WERI-Rb-1 (cell line): ENCODE results near the gene TMEM240.

Experiments
- DNase-seq: peaks from one replicate; pipeline ENCODE4 v3.0.0-alpha.2; 2020
- H3K27ac ChIP-seq: fragments of 250-450 bp; sonication (Bioruptor Pico); 2 replicates; pipeline ENCODE4 v1.5.1; 2020; ENCODE audit warnings: mild to moderate bottlenecking, moderate library complexity
- H3K27me3 ChIP-seq: fragments of 250-450 bp; sonication (Bioruptor Pico); 2 replicates; pipeline ENCODE4 v1.5.1; 2021; ENCODE audit warnings: mild to moderate bottlenecking, low read depth, moderate library complexity; ENCODE audit not compliant: insufficient read depth, severe bottlenecking
- H3K36me3 ChIP-seq: fragments of 250-450 bp; sonication (Bioruptor Pico); 2 replicates; pipeline ENCODE4 v1.5.1; 2020; ENCODE audit warnings: mild to moderate bottlenecking, moderate library complexity
- H3K4me3 ChIP-seq: 2 replicates; pipeline ENCODE4 v1.5.1; 2011; ENCODE audit warnings: low read depth, mild to moderate bottlenecking, control low read depth, low read length
- H3K9me3 ChIP-seq: fragments of 250-450 bp; sonication (Bioruptor Pico); 2 replicates; pipeline ENCODE4 v1.5.1; 2021; ENCODE audit warnings: mild to moderate bottlenecking, moderate library complexity; ENCODE audit not compliant: severe bottlenecking
- TF ChIP-seq, protein P1 (sequence below): IDR thresholded peaks from 2 replicates; pipeline ENCODE4 v1.5.1; 2011; ENCODE audit warnings: low read depth, mild to moderate bottlenecking, control low read depth, inconsistent platforms, low read length

TMEM240 gene

GRCh38 chr1:1554550-1554925 is 14.1 kb upstream of the TMEM240 start:
- Histone ChIP-seq H3K36me3 (peaks cover 17% of the 10 kb centered on the region), H3K9me3 (no peaks in the 10 kb centered on the region), H3K4me3 (no peak overlapping the region), H3K27ac (no peak overlapping the region), H3K27me3 (no peaks in the 10 kb centered on the region)
- TF ChIP-seq, protein P1, sequence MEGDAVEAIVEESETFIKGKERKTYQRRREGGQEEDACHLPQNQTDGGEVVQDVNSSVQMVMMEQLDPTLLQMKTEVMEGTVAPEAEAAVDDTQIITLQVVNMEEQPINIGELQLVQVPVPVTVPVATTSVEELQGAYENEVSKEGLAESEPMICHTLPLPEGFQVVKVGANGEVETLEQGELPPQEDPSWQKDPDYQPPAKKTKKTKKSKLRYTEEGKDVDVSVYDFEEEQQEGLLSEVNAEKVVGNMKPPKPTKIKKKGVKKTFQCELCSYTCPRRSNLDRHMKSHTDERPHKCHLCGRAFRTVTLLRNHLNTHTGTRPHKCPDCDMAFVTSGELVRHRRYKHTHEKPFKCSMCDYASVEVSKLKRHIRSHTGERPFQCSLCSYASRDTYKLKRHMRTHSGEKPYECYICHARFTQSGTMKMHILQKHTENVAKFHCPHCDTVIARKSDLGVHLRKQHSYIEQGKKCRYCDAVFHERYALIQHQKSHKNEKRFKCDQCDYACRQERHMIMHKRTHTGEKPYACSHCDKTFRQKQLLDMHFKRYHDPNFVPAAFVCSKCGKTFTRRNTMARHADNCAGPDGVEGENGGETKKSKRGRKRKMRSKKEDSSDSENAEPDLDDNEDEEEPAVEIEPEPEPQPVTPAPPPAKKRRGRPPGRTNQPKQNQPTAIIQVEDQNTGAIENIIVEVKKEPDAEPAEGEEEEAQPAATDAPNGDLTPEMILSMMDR: no peak
- no peak for DNase-seq

DNA sequence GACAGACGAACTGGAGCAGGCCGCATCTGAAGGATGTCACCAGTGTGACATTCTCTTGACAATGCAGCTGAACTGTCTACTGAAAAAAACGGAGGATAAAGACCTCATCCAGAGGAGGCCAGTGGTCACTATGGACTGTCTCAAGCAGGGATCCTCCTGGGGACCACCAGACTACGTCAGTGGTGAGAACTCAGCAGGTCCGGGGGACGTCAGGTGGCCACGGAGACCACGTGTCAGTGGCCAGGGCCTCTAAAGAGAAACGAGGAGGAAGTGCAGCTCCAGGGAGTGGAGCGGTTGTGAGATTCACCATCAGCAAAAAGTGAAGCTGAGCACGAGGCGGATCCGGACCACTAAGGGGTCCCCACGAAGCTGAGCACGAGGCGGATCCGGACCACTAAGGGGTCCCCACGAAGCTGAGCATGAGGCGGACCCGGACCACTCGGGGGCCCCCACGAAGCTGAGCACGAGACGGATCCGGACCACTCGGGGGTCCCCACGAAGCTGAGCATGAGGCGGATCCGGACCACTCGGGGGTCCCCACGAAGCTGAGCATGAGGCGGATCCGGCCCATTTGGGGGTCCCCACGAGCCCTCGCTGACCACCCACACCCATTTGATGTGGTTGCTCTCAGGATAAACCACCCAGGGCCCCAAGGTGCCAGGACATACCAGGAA is 13.5 kb upstream of the TMEM240 start:
- no peak for DNase-seq
- TF ChIP-seq, protein P1: no peak
- Histone ChIP-seq H3K27ac (no peak overlapping the region), H3K9me3 (no peaks in the 10 kb centered on the region), H3K4me3 (no peak overlapping the region), H3K36me3 (peaks cover 17% of the 10 kb centered on the region), H3K27me3 (no peaks in the 10 kb centered on the region)

GRCh38 chr1:1552263-1552639 is 11.8 kb upstream of the TMEM240 start:
- Histone ChIP-seq H3K27me3 (no peaks in the 10 kb centered on the region), H3K9me3 (no peaks in the 10 kb centered on the region), H3K36me3 (peaks cover 14% of the 10 kb centered on the region; the same call in 1 of the 2 replicates), H3K4me3 (no peak overlapping the region), H3K27ac (no peak overlapping the region)
- TF ChIP-seq, protein P1: no peak
- no peak for DNase-seq

GRCh38 chr1:1551524-1552262 is 11.3 kb upstream of the TMEM240 start:
- no peak for DNase-seq
- TF ChIP-seq, protein P1: no peak
- no peaks in the 10 kb centered on the region for H3K27me3 ChIP-seq
- H3K27ac ChIP-seq: no peak overlapping the region
- H3K4me3 ChIP-seq: no peak overlapping the region
- H3K36me3 ChIP-seq: peaks cover 11% of the 10 kb centered on the region; the same call in 1 of the 2 replicates
- no peaks in the 10 kb centered on the region for H3K9me3 ChIP-seq

DNA sequence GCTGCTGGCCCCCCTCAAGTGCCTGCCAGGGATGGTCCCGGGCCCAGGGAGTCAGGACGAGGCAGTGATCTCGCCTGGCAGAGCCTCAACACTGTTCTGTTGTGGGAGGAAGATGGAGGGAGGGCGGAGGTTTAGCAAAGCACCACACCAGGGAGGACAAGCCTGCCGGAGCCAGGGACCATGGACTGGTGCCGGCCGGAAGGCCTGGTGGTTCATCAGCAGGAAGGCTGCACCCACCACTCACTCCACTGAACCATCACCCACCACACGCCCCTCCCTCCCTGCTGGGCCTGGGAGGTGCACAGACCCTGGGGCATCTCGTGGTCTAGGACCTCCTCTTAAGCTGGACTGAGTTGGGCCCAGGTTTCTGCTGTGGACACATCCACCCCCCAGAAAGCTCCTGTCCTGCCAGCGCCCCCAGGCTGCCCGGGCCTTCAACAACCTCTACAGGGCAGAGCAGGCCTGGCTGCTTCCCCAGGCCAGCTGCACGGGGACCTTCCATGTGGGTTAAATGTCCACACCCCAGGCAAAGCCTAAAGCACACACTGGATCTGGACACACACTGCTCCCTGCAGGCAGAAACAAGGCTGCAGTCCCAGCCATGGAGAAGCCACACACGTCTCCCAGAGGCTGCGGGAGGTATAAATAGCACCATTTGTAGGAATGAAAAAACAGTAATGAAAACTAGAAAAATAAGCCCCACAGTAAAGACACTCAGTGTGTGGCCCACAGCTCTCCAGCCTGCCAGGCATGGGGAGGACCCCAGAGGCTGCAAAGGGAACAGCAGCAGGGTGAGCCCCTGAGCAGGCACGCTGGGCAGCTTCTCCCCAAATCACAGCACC is 10.4 kb upstream of the TMEM240 start:
- Histone ChIP-seq H3K27me3 (no peaks in the 10 kb centered on the region), H3K27ac (no peak overlapping the region), H3K9me3 (no peaks in the 10 kb centered on the region), H3K36me3 (peaks cover 9% of the 10 kb centered on the region; the same call in 1 of the 2 replicates), H3K4me3 (no peak overlapping the region)
- DNase-seq: peak; percentile 52
- TF ChIP-seq, protein P1: peak; percentile 45; the same call in 1 of the 2 replicates
